GM21723 (cell line): ENCODE data around the gene CAB39L.
"Not testable (repeated sequence)": the region's sequence is repeated elsewhere in the genome, so short reads cannot be mapped to it uniquely, and the experiment has no call there.

Experiments used
- ATAC-seq: cut with Tn5 transposase; IDR thresholded peaks from one replicate; pipeline ENCODE4 v1.9.1; 2021; ENCODE audit warnings: mild to moderate bottlenecking, moderate library complexity; ENCODE audit not compliant: unreplicated experiment

Gene CAB39L

DNA sequence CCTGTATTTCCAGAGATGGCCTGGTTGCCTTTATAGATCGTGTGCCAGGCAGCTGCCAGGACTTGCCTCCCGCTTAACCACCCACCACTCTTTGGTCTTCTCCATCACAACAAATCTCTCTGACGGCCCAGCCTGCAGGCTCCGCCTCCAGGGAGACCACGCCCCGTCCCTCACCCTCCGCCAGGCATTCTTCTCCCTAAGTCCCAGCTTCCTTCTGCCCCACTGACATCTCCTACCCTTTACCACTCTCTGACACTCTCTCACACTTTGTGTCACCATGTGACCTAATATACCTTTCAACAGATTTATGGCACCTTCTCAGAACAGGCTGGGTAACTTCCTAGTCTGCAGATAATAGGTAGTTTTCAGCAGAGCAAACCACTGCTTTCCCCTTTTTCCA, 95.1 kb downstream of the CAB39L start:
- no peak for ATAC-seq

DNA sequence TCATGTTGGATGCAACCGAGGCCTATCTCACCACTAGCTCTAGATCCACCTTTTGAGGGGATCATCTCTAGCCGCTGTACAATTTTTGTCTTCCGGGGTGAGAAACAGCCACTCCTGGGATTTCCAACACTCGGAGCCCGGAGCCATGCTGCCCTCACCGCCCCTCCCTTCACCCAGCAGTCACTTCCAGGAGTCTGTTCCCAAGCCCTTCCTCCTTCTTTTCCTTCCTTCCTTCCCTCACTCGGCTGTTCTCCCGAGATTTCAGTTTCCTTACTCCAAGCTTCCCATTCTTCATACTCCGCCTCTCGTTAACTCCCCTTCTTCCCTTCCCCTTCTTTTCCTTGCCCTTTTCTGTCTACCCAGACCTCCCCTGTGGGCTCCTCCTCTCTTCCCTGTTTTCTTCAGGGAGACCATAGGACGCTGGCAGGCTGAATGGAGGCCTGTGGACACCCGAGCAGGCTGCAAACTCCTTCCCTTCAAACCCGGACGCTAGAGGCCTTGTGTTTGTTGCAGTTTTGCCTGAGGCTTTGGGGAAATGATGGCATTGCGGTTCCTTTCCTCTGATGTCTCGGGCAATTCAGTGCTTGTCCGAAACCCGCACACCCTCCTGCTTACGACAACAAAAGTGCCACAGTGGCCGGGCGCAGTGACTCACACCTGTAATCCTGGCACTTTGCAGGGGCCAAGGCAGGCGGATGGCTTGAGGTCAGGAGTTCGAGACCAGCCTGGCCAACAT, 96.0 kb downstream of the CAB39L start:
- ATAC-seq, result no peak

DNA sequence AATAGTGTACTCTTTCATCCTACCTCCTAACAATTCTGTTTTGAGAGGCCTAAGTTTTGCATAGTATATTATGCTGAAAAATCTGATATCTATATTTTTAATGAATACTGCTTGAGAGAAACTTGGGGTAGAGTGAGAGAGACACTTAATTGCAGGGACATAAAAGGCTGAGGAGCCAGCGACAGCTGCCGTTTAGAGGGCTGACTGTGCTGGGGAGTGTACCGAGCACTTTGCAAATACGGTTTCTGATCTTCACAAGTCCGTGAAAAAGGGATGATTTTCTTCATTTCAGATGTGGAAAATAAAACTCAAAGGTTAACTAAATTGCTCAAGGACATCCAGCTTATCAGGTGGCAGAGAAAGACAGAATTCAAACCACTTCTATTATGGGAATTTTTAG, 97.4 kb downstream of the CAB39L start:
- ATAC-seq, result no peak

DNA sequence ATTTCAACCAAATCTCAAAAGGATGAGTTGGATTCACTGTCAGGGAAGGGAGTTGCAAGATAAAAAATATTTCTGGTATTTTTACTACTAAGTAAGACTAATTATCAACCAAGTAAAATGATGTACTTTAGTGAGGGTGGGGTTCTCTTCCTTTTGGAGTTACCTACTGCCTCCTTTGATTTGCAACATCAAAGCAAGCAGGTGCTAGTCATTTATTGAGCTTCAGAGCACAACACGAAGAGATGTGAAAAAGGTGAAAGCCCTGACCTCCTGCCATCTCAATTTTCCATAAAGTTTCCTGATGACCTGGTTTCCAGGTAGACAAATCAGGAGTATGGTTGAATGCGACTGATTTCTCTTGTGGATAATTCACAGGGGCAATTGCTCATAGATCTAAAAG, 100.1 kb downstream of the CAB39L start:
- ATAC-seq, result no peak

DNA sequence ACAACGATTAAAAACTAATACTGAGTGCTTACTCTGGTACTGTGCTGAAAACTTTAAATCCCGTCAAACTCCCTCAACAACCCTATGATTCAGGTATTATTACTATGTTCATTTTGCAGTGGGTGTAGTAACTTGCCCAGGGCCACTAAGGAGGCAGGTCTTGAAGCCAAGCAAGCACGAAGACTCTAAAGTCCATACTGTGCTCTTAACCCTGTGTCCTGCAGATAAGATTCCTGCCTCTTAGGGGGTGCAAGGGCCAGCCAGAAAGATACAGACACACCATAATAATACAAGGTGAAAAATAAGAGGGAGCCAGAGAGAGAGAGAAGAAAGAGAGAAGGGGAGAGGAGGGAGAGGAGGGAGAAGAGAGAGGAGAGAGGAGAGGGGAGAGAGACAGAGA, 100.6 kb downstream of the CAB39L start:
- ATAC-seq, result no peak

DNA sequence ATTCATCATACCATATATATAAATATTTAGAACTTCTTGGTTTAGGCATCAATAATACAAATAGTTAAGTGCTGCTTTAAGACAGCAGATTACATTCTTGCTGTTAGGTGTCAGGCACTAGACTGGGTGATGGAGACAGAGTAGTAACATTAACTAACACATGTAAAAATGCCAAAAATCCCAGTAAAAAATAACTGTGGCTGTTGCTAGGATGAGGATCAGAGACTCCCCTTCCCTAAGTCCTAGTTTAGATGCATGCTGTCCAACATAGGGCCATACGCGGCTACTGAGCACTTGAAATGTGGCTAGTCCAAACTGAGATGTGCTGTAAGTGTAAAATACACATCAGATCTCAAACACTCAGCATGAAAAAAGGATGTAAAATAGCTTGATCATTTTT, 101.4 kb downstream of the CAB39L start:
- no peak for ATAC-seq

DNA sequence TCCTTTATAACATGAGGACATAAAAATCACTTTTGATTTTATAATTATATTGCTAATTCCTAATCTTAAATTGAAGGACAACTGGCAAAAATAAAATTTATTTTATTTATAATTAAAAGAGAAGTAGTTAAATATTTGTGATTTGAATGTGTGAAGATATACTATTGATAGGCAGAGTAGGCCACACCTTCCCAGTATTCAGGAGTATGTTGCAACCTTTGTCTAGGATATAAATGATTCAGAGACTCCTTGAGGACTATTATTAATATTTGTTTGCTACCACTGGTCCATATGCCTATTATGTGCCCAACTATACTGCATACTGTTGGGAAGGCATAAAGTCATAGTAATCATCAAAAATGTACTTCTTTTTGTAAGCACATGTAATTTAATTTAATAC, 101.9 kb downstream of the CAB39L start:
- no peak for ATAC-seq

DNA sequence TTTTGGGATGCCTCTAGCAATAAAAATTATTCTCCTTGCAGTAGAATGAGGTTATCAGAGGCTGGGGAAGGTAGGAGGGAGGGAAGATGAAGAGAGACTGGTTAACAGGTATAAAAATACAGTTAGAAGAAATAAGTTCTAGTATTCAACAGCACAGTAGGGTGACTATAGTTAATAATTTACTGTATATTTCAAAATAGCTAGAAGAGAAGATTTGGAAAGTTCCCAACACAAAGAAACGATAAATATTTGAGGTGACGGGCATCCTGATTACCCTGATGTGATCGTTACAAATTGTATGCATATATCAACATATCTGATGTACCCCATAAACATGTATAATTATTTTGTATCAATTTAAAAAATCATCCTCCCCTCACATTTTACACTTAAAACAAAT, 102.3 kb downstream of the CAB39L start:
- no peak for ATAC-seq

DNA sequence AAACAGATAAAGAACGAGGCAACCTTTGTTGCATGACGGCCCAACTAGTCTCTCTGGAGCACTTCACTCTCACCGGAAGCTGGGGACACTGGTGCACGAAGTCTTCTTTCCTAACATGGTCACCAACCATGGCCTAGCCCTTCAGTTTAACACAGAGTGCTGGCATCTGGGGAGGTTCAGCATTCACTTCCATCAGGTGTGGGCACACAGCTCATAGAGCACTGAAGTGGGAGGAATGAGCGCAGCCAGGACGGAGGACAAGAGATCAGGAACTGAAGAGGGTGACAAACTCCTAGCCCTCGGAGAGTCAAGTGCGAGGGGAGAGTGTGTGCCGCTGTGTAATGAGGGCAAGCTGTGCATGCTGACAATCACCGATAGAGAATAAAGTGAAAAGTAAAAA, 103.7 kb downstream of the CAB39L start:
- ATAC-seq, result no peak

DNA sequence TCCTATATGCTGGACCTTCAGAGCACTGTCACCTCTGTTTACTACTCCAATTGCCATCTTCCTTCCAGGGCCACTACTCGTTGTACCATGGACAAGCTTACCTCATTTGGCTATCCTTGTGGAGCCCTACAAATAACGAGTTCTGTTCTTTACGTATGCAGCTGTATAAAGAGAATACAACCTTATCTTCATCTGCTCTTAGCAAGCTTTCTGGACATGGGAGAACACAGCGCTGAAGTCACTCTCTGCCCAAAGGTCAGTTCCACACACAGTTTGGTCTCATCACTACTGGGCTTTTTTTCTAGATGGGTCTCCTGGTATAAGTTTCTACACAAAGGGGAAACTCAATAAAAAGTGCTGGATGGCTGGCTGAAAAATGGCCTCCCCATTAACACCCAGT, 107.2 kb downstream of the CAB39L start:
- ATAC-seq, result no peak

DNA sequence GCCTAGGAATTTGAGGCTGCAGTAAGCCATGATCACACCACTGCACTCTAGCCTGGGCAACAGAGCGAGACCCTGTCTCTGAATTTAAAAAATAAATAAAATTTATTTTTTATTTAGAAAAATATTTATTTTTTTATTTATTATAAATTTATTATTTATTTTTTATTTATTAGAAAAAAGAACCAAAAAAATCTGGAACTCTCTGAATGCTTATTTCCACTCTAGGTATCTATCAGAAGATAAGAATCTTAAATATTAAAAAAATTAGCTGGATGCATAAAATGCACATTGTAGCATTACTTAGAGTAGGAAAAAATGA, 113.4 kb downstream of the CAB39L start:
- ATAC-seq, result no peak

DNA sequence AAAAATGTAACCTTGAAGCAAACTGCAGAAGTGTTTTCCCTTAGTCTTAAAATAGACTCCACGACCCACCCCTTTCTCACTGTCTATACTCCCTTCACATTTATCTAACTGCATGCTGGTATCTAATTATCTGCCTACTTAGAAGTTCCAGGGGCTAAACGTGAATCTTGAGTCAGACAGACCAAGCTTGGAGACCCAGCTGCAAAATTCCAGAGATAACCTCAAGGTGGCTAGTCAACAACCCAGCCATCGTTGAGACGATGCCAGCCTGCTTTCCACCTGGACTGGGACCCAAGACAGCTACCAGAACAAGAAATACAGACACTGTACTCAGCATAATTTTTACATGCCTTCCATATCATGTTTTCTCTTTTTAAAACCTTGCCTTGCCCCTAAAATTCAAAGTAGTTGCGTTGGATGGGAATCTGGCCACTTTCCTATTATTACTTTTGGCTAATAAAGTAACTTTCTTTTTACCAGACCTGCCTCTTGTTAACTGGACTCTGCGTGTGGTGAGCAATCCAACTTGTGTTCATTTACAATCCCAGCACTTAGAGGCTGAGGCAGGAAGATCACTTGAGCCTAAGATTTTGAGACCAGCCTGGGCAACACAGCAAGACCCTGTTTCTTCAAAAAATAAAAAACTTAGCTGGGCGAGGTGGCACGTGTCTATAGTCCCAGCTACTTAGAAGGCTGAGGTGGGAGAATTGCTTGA, 113.9 kb downstream of the CAB39L start:
- no peak for ATAC-seq

DNA sequence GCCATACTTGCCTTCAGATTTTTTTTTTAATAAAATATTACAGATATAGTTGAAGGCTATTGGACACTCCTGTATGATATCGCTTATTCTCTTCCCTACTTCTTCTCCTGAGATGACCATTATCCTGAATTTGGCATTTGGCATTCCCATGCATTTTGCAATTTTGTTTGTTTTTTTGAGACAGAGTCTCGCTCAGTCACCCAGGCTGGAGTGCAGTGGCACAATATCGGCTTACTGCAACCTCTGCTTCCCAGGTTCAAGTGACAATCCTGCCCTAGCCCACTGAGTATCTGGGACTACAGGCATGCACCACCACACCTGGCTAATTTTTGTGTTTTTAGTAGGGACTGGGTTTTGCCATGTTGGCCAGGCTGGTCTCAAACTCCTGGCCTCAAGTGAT, 116.7 kb downstream of the CAB39L start:
- ATAC-seq, result not testable (repeated sequence)

DNA sequence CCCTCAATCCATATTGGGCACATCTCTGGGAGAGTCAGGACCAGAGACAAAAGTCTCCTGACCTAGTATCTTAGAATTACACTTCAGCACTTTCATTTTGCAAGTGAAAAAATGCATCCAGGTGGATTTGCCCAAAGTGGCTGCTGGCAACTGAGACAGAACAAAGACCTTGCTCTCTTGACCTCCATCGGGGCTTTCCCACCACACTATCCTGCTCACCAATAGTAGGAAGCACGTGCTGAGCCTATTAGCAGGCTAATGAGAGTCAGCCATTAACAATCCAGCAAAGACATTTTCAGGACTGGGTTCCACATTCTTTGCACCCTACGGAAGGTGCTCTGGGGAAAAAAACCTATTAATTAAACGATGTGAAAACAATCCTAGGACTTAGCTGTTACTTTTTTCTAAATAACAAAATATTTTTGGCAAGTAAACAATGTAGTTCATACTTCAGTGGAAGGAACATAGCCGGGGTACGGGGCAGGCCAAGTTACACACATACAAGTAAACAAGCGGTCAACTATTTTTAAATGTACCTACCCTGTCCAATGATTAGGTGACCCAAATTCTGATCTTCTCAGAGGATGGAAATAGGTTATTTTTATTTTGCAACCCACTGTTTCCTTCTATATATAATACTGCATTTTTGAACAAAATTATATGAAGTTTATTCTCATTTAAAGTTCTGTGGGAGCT, 117.5 kb downstream of the CAB39L start:
- ATAC-seq, result no peak

DNA sequence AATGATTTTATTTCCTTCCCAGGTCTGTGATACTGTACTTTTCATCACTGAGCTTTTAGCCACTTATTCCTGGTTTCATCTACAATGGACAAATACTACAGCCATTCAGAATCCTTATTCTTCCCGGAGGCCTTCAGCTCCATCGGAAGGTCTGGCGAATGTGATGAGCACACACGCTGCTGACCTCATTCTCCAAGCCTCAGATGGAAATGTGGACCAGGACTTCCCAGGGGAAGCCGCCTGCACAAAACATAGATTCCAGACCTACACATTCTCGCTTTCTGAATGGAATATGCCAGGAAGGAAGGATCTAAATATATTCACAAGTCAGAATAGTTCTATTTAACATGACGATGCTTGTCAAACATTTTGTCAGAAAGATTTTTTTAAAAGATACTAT, 120.5 kb downstream of the CAB39L start:
- no peak for ATAC-seq

DNA sequence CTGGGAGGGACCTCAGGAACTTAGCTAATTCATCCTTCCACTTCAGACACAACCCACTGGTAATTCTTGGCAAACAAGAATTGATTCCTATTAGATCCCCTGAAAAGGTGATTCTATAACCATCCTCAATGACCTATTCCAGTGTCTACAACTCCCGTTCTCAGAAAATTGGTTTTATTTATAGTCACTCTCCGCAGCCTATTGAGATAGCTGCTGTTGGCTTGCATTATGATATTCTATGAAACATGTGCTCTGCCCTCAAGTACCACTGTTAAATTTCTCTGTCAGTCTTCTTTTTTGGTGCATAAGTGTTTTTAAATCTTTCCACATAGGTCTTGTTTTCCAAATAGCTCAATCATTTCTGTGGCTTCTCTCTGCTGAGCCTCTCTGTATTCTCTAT, 121.2 kb downstream of the CAB39L start:
- no peak for ATAC-seq

DNA sequence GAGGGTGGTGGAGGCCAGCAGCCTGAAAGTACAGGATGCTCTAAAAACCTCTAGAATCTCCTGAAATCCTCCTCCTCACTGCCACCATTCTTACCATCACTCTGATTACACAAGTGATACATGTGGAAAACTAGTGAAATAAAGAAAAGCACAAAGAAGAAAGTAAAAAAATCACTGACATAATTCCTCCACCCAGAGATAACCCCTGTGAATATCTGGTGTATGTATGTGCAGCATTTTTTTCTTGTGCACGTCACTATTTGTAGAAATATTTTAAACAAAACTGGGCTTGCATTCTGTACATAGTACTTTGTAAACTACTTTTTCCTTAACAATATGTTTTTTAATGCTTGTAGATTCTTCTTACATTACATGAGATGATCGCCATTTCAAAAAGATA, 122.9 kb downstream of the CAB39L start:
- no peak for ATAC-seq

DNA sequence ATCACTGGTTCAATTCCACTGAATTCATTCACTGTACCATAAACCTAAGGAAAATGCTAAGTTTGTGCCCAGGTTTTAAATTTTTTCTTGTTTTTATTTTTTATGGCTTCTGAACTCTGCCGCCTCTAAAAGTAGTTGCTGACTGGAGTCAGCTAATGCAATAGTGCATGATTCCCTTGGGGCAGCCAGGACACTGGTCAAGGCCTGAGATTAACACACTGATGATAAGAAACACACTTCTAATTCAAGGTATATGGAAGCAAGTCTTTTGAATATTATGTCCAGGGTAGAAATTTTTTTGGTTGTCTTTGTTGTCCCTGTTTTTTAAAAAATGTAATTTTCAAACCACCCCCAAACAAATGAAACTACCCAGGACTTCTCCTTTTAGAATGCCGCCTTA, 123.9 kb downstream of the CAB39L start:
- no peak for ATAC-seq

DNA sequence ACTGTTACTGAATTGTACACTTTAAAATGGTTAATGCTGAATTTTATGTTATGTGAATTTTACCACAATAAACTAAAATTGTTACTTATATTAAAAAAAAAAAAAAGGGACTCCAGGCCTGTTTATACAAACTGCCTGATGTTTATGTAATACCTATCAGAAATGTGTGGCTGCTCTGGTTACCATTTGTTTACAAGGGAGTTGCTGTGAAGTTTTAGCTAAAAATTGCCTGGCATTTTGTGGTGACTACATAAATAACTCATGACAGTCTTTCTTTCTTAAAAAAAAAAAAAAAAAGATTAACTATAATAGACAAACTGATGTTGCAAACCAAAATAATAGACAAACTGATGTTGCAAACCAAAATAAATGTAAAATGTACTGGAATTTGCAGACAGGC, 124.3 kb downstream of the CAB39L start:
- no peak for ATAC-seq

DNA sequence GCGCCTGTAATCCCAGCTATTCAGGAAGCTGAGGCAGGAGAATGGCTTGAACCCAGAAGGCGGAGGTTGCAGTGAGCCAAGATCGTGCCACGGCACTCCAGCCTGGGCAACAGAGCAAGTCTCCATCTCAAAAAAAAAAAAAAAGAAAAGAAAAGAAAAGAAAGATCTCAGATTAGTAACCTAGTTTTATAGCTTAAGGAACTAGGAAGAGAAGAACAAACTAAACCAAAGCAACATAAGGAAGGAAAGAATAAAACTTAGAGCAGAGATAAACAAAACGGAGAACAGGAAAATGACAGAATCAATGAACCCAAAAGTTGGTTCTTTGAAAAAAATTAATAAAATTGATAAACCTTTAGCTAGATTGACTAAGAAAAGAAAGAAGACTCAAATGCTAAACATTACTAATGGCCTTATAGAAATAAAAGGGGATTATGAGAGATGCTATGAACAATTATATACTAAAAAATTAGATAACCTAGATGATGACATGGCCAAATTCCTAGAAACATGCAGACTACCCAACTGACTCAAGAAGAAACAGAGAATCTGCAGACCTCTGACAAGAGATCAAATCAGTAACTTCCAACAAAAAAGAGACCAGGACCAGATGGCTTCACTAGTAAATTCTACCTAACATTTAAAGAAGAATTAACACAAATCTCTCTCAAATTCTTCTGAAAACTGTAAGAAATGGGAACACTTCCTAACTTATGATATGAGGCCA, 127.9 kb downstream of the CAB39L start:
- ATAC-seq, result no peak

DNA sequence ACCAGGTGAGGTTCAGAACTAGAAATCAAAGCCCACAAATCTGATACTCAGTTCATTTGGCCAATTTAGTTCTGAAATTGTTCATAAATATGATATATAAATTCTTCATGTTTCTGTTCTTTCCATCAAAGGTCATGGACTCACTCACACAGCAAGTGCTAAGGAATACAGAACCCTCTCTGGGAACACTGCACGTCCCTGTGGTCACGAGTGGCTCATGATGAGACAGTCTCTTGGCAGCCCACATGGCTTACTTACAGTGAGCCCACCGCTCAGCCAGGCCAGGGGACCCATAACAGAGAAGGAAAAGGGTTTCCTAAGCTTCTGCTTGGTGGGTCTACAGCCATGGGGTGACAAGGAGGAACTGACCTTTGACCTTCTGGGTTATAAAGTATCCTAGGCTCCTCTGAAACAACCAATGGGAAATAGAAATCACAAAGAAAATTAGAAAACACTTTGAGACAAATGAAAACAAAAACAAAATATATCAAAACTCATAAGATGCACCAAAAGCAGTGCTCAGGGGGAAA, 128.8 kb downstream of the CAB39L start:
- no peak for ATAC-seq
